ENCODE measurements around the gene ABCF3.

DNA sequence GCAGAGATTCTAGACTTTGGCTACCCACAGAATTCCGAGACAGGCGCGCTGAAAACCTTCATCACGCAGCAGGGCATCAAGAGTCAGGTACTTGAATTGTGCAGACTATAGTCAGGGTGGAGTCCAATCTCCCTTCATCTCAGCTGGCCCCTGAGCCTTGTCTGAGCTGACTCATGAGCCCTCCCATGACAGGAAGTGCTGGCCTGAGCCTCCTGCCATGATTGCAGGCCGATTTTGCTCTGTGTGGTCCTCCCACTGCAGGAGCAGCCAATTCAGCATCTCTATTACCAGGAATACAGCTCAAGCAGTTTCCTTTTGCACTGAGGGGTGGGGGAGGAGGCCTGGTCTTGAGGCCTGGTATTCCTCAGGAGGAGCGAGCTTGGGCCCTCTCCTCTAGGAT, 5.8 kb upstream of the ABCF3 start:
- TF ChIP-seq, protein P1, sequence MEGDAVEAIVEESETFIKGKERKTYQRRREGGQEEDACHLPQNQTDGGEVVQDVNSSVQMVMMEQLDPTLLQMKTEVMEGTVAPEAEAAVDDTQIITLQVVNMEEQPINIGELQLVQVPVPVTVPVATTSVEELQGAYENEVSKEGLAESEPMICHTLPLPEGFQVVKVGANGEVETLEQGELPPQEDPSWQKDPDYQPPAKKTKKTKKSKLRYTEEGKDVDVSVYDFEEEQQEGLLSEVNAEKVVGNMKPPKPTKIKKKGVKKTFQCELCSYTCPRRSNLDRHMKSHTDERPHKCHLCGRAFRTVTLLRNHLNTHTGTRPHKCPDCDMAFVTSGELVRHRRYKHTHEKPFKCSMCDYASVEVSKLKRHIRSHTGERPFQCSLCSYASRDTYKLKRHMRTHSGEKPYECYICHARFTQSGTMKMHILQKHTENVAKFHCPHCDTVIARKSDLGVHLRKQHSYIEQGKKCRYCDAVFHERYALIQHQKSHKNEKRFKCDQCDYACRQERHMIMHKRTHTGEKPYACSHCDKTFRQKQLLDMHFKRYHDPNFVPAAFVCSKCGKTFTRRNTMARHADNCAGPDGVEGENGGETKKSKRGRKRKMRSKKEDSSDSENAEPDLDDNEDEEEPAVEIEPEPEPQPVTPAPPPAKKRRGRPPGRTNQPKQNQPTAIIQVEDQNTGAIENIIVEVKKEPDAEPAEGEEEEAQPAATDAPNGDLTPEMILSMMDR (IDR thresholded peaks at IDR 0.05) = no peak
- no peak for TF ChIP-seq POLR2A (IDR thresholded peaks at IDR 0.05)
